Naive thymus-derived CD4-positive, alpha-beta T cell (primary cell): ENCODE measurements around the gene RAP1GDS1. TPM values are rescaled to one million over a fixed set of nuclear protein-coding genes. Genes with fewer than 3 reads are reported as not detected.

Experiments
- ATAC-seq: fragments of 150-1000 bp; cut with Tn5 transposase; 2 replicates; pipeline ENCODE4 v1.10.0; 2021; ENCODE audit warnings: mild to moderate bottlenecking, moderate library complexity
- CTCF ChIA-PET: fragments of 350-600 bp; sonication (Branson Sonifier 250); formaldehyde crosslinking; loops from one replicate; lab custom pipeline; 2021; ENCODE audit warnings: antibody characterized with exemption; lab: Charles Lee
- POLR2A ChIA-PET: fragments of 350-600 bp; sonication (Branson Sonifier 250); formaldehyde crosslinking; loops from one replicate; lab custom pipeline; 2021; ENCODE audit warnings: antibody characterized with exemption, inconsistent platforms; lab: Charles Lee
- DNase-seq, 9 donors: peaks; one replicate each; pipeline versions ENCODE4 v3.0.0 to v3.0.0-alpha.2; 2020 to 2022; ENCODE audit warnings: mixed read lengths in 1 of 9
- H3K27ac ChIP-seq: one replicate; pipeline ENCODE4 v1.7.0; 2013; ENCODE audit warnings: mild to moderate bottlenecking, low read depth, low read length, moderate library complexity
- H3K27me3 ChIP-seq, 2 donors: one replicate each; pipeline ENCODE4 v1.7.0; 2013; ENCODE audit warnings: low read length in 2 of 2, mild to moderate bottlenecking in 2 of 2, moderate library complexity in 2 of 2; ENCODE audit not compliant: control insufficient read depth in 2 of 2, insufficient read depth in 2 of 2
- H3K36me3 ChIP-seq, 3 experiments: 1 replicate in 2 of 3; 2 replicates in 1 of 3; pipeline ENCODE4 v1.7.0; 2013; ENCODE audit warnings: low read length in 3 of 3, mild to moderate bottlenecking in 3 of 3, moderate library complexity in 1 of 3; ENCODE audit not compliant: insufficient read depth in 3 of 3, control insufficient read depth in 2 of 3
- H3K4me1 ChIP-seq, 2 donors: one replicate each; pipeline ENCODE4 v1.7.0; 2013; ENCODE audit warnings: low read length in 2 of 2, mild to moderate bottlenecking in 2 of 2, moderate library complexity in 1 of 2; ENCODE audit not compliant: control insufficient read depth in 2 of 2, insufficient read depth in 2 of 2
- H3K4me3 ChIP-seq: 2 replicates; pipeline ENCODE4 v1.7.0; 2013; ENCODE audit warnings: mild to moderate bottlenecking, low read length
- H3K9me3 ChIP-seq, 3 experiments: 1 replicate in 2 of 3; 2 replicates in 1 of 3; pipeline ENCODE4 v1.7.0; 2013; ENCODE audit warnings: low read length in 3 of 3; ENCODE audit not compliant: control insufficient read depth in 2 of 3
- H3K27ac Mint-ChIP-seq, 9 donors: one replicate each; pipeline ENCODE4 v1.8.0; 2020 to 2022; ENCODE audit warnings: mixed read lengths in 9 of 9, mild to moderate bottlenecking in 8 of 9, moderate library complexity in 5 of 9, inconsistent platforms in 2 of 9
- H3K27me3 Mint-ChIP-seq, 5 donors: one replicate each; pipeline ENCODE4 v1.8.0; 2021 to 2022; ENCODE audit warnings: mixed read lengths in 5 of 5, mild to moderate bottlenecking in 1 of 5
- H3K36me3 Mint-ChIP-seq, 5 donors: one replicate each; pipeline ENCODE4 v1.8.0; 2020 to 2022; ENCODE audit warnings: mixed read lengths in 5 of 5, mild to moderate bottlenecking in 3 of 5, inconsistent platforms in 1 of 5
- H3K4me1 Mint-ChIP-seq, 7 donors: one replicate each; pipeline ENCODE4 v1.8.0; 2020 to 2022; ENCODE audit warnings: mixed read lengths in 7 of 7, mild to moderate bottlenecking in 3 of 7, inconsistent platforms in 1 of 7
- H3K4me3 Mint-ChIP-seq, 10 donors: one replicate each; pipeline ENCODE4 v1.8.0; 2020 to 2022; ENCODE audit warnings: mild to moderate bottlenecking in 10 of 10, mixed read lengths in 10 of 10, moderate library complexity in 6 of 10, inconsistent platforms in 2 of 10
- H3K9me3 Mint-ChIP-seq, 11 donors: one replicate each; pipeline ENCODE4 v1.8.0; 2020 to 2022; ENCODE audit warnings: mixed read lengths in 11 of 11, mild to moderate bottlenecking in 4 of 11, inconsistent platforms in 1 of 11, moderate library complexity in 1 of 11
- intact Hi-C, 2 donors: fragments of 100-400 bp; cut with micrococcal nuclease; formaldehyde crosslinking; loops; one replicate each; pipeline ENCODE4 v1.15.1; 2023
- polyA plus RNA-seq, 2 donors: library from polyadenylated mRNA; unstranded; fragments of 300-500 nt; fragmentation: Illumina TruSeq; gene quantifications; one replicate each; pipeline ENCODE4 v1.2.3, GENCODE V29; 2021
- total RNA-seq, 6 experiments: library from RNA in 5 of 6; stranded (reverse) in 5 of 6; gene quantifications; 1 replicate in 5 of 6; 2 replicates in 1 of 6; pipeline ENCODE4 v1.2.3 and lab custom pipeline; 2021 to 2026

RAP1GDS1 gene
- total and polyA plus RNA-seq, 7 experiments from 2014 or later, result 29.6 to 59.1 (median 30.7) TPM

DNA sequence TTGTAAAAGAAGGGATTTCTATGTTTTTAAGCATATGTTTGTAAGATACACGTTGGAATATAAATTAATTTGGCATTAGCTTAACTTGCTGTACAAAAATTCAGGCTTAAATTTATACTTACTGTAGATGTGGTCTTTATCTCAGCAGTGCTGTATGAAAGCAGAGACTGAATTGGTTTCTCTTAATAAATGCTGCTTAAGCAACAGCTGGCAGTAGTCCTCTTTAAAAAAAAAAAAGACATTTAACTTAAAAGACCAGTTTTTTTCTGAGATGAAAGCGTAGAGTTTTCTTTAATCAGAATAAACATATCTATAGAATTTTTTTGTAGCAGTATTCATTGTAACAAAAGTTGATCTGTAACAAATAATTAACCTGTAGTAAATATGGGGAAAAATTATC lies 124.6 kb downstream of the RAP1GDS1 start:
- no peak for ATAC-seq
- intact Hi-C loops, result no loop called here
- no peaks in the 10 kb centered on the region for H3K4me1 ChIP-seq
- Mint-ChIP-seq H3K4me1 (peaks cover 0 to 7% (median 0%) of the 10 kb centered on the region in 7 donors), H3K27me3 (no peaks in the 10 kb centered on the region), H3K9me3 (no peaks in the 10 kb centered on the region), H3K36me3 (peaks cover 0 to 34% (median 22%) of the 10 kb centered on the region in 5 donors), H3K4me3 (no peak overlapping the region), H3K27ac (no peak overlapping the region)
- no peaks in the 10 kb centered on the region for H3K27me3 ChIP-seq
- H3K27ac ChIP-seq, result no peak overlapping the region
- CTCF ChIA-PET, result no interaction called here
- H3K36me3 ChIP-seq, result no peaks in the 10 kb centered on the region
- no peaks in the 10 kb centered on the region for H3K9me3 ChIP-seq
- no peak for DNase-seq
- POLR2A ChIA-PET, result no interaction called here
- no peak overlapping the region for H3K4me3 ChIP-seq

DNA sequence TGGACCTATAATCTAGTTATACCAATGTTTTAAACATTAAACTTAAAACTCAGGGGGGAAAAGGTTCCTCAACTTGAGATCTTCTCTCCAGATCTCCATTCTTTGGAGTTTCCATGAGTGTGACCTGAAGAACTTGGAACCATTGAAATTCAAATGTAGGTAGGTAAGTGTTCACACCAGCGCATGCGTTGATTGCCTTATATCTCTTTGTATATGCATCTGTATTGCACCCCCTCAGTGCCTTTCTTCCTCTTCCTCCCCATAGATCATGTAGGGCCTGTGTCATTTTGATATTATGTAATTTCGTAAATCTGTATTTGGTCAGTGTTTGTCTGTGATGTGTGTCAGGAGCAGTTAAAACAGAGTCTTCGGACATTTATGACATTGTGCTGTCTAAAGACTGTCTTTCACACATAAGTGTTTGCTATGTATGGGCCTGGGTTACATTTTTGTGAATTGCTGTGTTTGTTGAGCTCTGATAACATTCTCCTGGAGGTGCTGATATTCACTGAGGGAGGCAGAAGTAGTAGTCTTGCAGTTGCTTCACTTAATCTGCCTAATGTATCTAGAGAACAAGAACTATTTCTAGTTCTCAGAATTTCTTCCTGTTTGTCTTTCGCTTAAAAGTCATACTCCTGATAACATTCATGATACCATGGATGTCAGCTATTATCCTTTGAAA lies 126.3 kb downstream of the RAP1GDS1 start:
- Histone ChIP-seq H3K36me3 (no peaks in the 10 kb centered on the region), H3K4me1 (no peaks in the 10 kb centered on the region), H3K27me3 (no peaks in the 10 kb centered on the region), H3K9me3 (no peaks in the 10 kb centered on the region), H3K4me3 (no peak overlapping the region), H3K27ac (no peak overlapping the region)
- CTCF ChIA-PET, result interaction anchor here (0.6 kb wide), 1 partner anchor 171 kb away, joined by 4 read pairs; no protein-coding TSS in a partner anchor
- Mint-ChIP-seq H3K4me1 (peaks cover 0 to 6% (median 0%) of the 10 kb centered on the region in 7 donors), H3K27me3 (no peaks in the 10 kb centered on the region), H3K4me3 (no peak overlapping the region), H3K9me3 (no peaks in the 10 kb centered on the region), H3K27ac (no peak overlapping the region), H3K36me3 (peaks cover 0 to 34% (median 26%) of the 10 kb centered on the region in 5 donors)
- POLR2A ChIA-PET, result no interaction called here
- ATAC-seq (no peak), DNase-seq (no peak)
- intact Hi-C loops, result no loop called here

DNA sequence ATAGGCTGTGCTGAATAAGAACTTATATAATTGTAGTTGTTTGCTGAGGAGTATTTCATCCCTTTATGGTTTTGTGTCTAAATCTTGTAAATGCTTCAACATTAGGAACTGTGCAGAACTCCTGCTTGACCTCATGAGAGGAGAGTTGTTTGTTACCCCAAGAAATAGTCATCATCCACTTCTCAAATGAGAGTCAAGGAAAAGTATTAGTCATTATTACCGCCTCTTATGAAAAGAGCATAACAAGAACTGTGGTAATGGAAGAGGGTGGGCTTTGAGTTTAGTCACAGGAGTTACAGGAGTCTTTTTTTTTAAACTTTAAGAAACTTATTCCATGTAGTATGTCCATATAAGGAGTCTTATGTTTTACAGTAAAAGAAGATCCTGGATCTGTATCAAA lies 132.9 kb downstream of the RAP1GDS1 start:
- no peaks in the 10 kb centered on the region for H3K27me3 ChIP-seq
- peaks cover 0 to 3% (median 0%) of the 10 kb centered on the region in 3 experiments for H3K36me3 ChIP-seq
- Mint-ChIP-seq H3K9me3 (peaks cover 2 to 35% (median 14%) of the 10 kb centered on the region in 11 donors), H3K4me3 (no peak overlapping the region), H3K27ac (no peak overlapping the region), H3K27me3 (no peaks in the 10 kb centered on the region), H3K36me3 (peaks cover 20 to 62% (median 56%) of the 10 kb centered on the region in 5 donors), H3K4me1 (peaks cover 0 to 6% (median 0%) of the 10 kb centered on the region in 7 donors)
- H3K27ac ChIP-seq, result no peak overlapping the region
- DNase-seq (no peak), ATAC-seq (no peak)
- no peak overlapping the region for H3K4me3 ChIP-seq
- peaks cover 0 to 18% (median 0%) of the 10 kb centered on the region in 3 experiments for H3K9me3 ChIP-seq
- H3K4me1 ChIP-seq, result no peaks in the 10 kb centered on the region
- intact Hi-C loops, result no loop called here
- ChIA-PET CTCF (no interaction called here), POLR2A (no interaction called here)

DNA sequence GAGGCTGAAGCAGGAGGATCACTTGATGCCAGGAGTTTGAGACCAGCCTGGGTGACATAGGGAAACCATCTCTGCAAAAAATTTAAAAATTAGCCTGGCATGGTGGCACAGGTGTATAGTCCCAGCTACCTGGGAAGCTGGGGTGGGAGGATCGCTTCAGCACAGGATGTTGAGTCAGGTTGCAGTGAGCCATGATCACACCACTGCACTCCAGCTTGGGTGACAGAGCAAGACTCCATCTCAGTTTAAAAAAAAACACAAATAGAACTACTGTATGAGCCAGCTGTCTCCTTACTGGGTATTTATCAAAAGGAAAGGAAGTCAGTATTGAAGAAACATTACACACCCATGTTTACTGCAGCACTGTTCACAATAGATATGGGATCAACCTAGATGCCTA lies 138.7 kb downstream of the RAP1GDS1 start:
- Histone ChIP-seq H3K4me3 (no peak overlapping the region), H3K27me3 (no peaks in the 10 kb centered on the region), H3K4me1 (no peaks in the 10 kb centered on the region), H3K9me3 (peaks cover 0 to 22% (median 0%) of the 10 kb centered on the region in 3 experiments), H3K36me3 (no peaks in the 10 kb centered on the region), H3K27ac (no peak overlapping the region)
- Mint-ChIP-seq H3K9me3 (peaks cover 4 to 47% (median 21%) of the 10 kb centered on the region in 11 donors), H3K4me1 (peaks cover 0 to 4% (median 0%) of the 10 kb centered on the region in 7 donors), H3K36me3 (peaks cover 20 to 33% (median 29%) of the 10 kb centered on the region in 5 donors), H3K27me3 (no peaks in the 10 kb centered on the region), H3K27ac (peak overlapping the region in 1 of 9 donors; percentile 55), H3K4me3 (no peak overlapping the region)
- ChIA-PET CTCF (no interaction called here), POLR2A (no interaction called here)
- ATAC-seq (no peak), DNase-seq (no peak)
- intact Hi-C loops, result no loop called here

DNA sequence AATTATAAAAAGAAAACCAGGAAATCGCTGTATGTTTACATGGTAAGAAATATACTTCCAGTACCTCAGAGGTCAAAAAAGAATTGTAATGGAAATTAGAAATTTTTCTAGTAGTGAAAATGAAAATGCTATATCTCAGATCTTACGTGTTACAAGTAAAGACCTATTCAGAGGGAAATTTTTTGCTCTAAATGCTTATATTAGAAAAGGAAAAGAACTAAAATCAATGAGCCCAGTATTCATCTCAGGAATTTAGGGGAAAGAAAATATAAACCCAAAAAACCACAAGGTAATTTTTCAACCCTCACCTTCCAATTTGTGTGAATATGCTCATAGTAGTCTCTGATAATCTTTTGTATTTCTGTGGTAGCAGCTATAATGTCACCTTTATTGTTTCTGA lies 145.6 kb downstream of the RAP1GDS1 start:
- intact Hi-C loops, result no loop called here
- Histone ChIP-seq H3K27me3 (no peaks in the 10 kb centered on the region), H3K4me1 (no peaks in the 10 kb centered on the region), H3K27ac (no peak overlapping the region), H3K9me3 (no peaks in the 10 kb centered on the region), H3K36me3 (peaks cover 0 to 4% (median 0%) of the 10 kb centered on the region in 3 experiments), H3K4me3 (no peak overlapping the region)
- ChIA-PET CTCF (no interaction called here), POLR2A (no interaction called here)
- H3K27ac Mint-ChIP-seq, result no peak overlapping the region
- H3K9me3 Mint-ChIP-seq, result peaks cover 0 to 10% (median 5%) of the 10 kb centered on the region in 11 donors
- no peak overlapping the region for H3K4me3 Mint-ChIP-seq
- DNase-seq (no peak), ATAC-seq (no peak)
- peaks cover 0 to 8% (median 0%) of the 10 kb centered on the region in 7 donors for H3K4me1 Mint-ChIP-seq
- H3K36me3 Mint-ChIP-seq, result peaks cover 0 to 64% (median 51%) of the 10 kb centered on the region in 5 donors
- H3K27me3 Mint-ChIP-seq, result no peaks in the 10 kb centered on the region

DNA sequence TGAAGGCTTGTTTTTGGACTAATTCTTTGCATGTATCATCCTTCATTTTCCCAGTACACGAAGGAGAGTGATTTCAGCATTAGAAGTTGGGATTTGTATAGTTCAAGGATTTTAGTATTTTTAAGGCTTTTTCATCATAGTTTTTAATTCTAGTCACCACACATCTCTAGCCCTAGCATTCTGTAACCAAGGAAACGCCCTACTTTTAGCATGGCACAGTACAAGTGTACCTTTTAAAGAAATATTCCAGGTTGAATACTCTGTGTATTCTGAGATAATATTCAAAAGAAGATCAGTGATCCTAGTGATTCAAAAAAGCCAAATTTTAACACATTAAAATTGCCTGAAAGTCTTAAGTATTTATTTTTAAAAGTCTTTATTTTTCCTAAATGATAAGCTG lies 150.5 kb downstream of the RAP1GDS1 start:
- peaks cover 8 to 57% (median 45%) of the 10 kb centered on the region in 5 donors for H3K36me3 Mint-ChIP-seq

More for the DNA sequence above, 150.5 kb downstream of the RAP1GDS1 start:
- peaks cover 0 to 4% (median 0%) of the 10 kb centered on the region in 7 donors for H3K4me1 Mint-ChIP-seq
- H3K9me3 Mint-ChIP-seq, result peaks cover 4 to 18% (median 10%) of the 10 kb centered on the region in 11 donors
- H3K4me3 Mint-ChIP-seq, result no peak overlapping the region
- Histone ChIP-seq H3K9me3 (peaks cover 0 to 6% (median 4%) of the 10 kb centered on the region in 3 experiments), H3K4me1 (no peaks in the 10 kb centered on the region), H3K4me3 (no peak overlapping the region), H3K36me3 (peaks cover 0 to 11% (median 0%) of the 10 kb centered on the region in 3 experiments), H3K27me3 (no peaks in the 10 kb centered on the region), H3K27ac (no peak overlapping the region)
- H3K27ac Mint-ChIP-seq, result no peak overlapping the region
- ChIA-PET CTCF (no interaction called here), POLR2A (no interaction called here)
- intact Hi-C loops, result no loop called here
- no peak for ATAC-seq
- no peak for DNase-seq
- no peaks in the 10 kb centered on the region for H3K27me3 Mint-ChIP-seq
